Lung (tissue), 12 donors: Measurements from ENCODE around the gene PTF1A. TPM values are rescaled to one million over a fixed set of nuclear protein-coding genes. Genes with fewer than 3 reads are reported as not detected.

Experiments
- ATAC-seq: fragments of 200-7000 bp; cut with Tn5 transposase; one replicate; pipeline ENCODE4 v1.9.1; 2020; ENCODE audit warnings: moderate number of reproducible peaks; ENCODE audit not compliant: insufficient read depth, low FRiP score
- DNase-seq, 3 donors: peaks; one replicate each; pipeline ENCODE4 v3.0.0-alpha.2; 2013 to 2017
- H3K27ac ChIP-seq, 2 donors: one replicate each; pipeline ENCODE4 v1.5.1; 2013; ENCODE audit warnings: mild to moderate bottlenecking in 2 of 2, moderate library complexity in 2 of 2, control low read depth in 1 of 2, inconsistent platforms in 1 of 2, low read depth in 1 of 2, low read length in 1 of 2
- H3K27me3 ChIP-seq, 3 donors: one replicate each; pipeline ENCODE4 v1.5.1; 2013; ENCODE audit warnings: low read length in 2 of 3; ENCODE audit not compliant: control insufficient read depth in 3 of 3, insufficient read depth in 3 of 3
- H3K36me3 ChIP-seq, 4 donors: one replicate each; pipeline ENCODE4 v1.5.1; 2013; ENCODE audit warnings: low read length in 4 of 4, mild to moderate bottlenecking in 1 of 4, moderate library complexity in 1 of 4; ENCODE audit not compliant: control insufficient read depth in 4 of 4, insufficient read depth in 4 of 4
- H3K4me1 ChIP-seq, 5 donors: one replicate each; pipeline ENCODE4 v1.5.1; 2013; ENCODE audit warnings: low read length in 5 of 5, mild to moderate bottlenecking in 2 of 5, moderate library complexity in 1 of 5; ENCODE audit not compliant: control insufficient read depth in 5 of 5, insufficient read depth in 5 of 5
- H3K4me3 ChIP-seq: one replicate; pipeline ENCODE4 v1.5.1; 2013; ENCODE audit warnings: mild to moderate bottlenecking, control low read depth, moderate library complexity
- H3K9ac ChIP-seq, 2 donors: one replicate each; pipeline ENCODE4 v1.5.1; 2013; ENCODE audit warnings: low read length in 2 of 2, control low read depth in 1 of 2; ENCODE audit not compliant: insufficient read depth in 1 of 2
- H3K9me3 ChIP-seq, 4 donors: one replicate each; pipeline ENCODE4 v1.5.1; 2013; ENCODE audit warnings: low read length in 3 of 4, mild to moderate bottlenecking in 1 of 4, moderate library complexity in 1 of 4; ENCODE audit not compliant: control insufficient read depth in 4 of 4, insufficient read depth in 3 of 4
- WGBS, 2 donors: extraction: QIAGEN DNeasy Blood & Tissue Kit; methylation state at CpG; one replicate each; pipeline ENCODE4 v1.1.7; 2013; 5-methylcytosine and 5-hydroxymethylcytosine counted together
- polyA plus RNA-seq, 2 donors: library from polyadenylated mRNA; stranded (reverse); fragments of 200-250 nt; gene quantifications; one replicate each; pipeline ENCODE4 v1.2.1, GENCODE V29; 2013
- total RNA-seq, 2 donors: library from RNA; depleted of rRNA in 1 of 2; stranded (reverse); fragments of >200 nt in 1 of 2; gene quantifications; one replicate each; pipeline ENCODE4 v1.2.1, GENCODE V29; 2014 to 2021
- TF ChIP-seq, protein P1 (sequence below): IDR thresholded peaks from 2 replicates; pipeline ENCODE4 v1.5.1; 2012; ENCODE audit warnings: mild to moderate bottlenecking; ENCODE audit errors: control extremely low read depth, extremely low read depth
- donor health status: control.
- donor health status: control.
- donor health status: Bipolar disorder and iron deficiency.
- donor health status: healthy.
- donor health status: DM: yes; HTN: yes; CAD: no.

PTF1A gene
- total and polyA plus RNA-seq, 4 donors, result not detected

DNA sequence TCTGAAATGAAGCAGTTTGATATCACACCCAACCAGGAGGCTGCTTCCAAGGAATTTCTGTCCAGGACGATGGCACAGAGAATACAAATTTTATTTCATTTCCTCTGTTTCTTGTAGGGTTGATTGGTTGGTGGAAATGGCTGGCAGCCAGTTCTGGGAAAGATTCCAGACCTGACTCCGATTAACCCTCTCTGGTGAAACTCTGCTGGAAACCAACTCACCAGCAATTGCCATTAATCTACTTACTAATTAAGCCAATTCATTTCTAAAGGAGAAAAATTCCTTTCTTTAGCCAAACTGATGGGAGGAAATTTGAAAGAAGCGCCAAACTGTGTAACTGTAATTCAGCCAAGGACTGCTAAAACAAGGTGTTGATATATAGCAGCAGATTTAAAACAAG is 10.7 kb downstream of the PTF1A start:
- TF ChIP-seq, protein P1, sequence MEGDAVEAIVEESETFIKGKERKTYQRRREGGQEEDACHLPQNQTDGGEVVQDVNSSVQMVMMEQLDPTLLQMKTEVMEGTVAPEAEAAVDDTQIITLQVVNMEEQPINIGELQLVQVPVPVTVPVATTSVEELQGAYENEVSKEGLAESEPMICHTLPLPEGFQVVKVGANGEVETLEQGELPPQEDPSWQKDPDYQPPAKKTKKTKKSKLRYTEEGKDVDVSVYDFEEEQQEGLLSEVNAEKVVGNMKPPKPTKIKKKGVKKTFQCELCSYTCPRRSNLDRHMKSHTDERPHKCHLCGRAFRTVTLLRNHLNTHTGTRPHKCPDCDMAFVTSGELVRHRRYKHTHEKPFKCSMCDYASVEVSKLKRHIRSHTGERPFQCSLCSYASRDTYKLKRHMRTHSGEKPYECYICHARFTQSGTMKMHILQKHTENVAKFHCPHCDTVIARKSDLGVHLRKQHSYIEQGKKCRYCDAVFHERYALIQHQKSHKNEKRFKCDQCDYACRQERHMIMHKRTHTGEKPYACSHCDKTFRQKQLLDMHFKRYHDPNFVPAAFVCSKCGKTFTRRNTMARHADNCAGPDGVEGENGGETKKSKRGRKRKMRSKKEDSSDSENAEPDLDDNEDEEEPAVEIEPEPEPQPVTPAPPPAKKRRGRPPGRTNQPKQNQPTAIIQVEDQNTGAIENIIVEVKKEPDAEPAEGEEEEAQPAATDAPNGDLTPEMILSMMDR, result no peak
- H3K27me3 ChIP-seq, result peaks cover 23 to 90% (median 79%) of the 10 kb centered on the region in 3 donors
- H3K4me1 ChIP-seq, result peaks cover 0 to 3% (median 0%) of the 10 kb centered on the region in 5 donors
- peak in 2 of 3 donors; percentile 17 to 40 for DNase-seq
- no peak overlapping the region for H3K4me3 ChIP-seq
- no peak for ATAC-seq
- H3K36me3 ChIP-seq, result no peaks in the 10 kb centered on the region
- H3K27ac ChIP-seq, result no peak overlapping the region
- H3K9ac ChIP-seq, result no peak overlapping the region
- 6 to 7% methylated on average over 3 of the region's 3 CpGs for WGBS, 2 donors
- peaks cover 0 to 2% (median 0%) of the 10 kb centered on the region in 4 donors for H3K9me3 ChIP-seq

DNA sequence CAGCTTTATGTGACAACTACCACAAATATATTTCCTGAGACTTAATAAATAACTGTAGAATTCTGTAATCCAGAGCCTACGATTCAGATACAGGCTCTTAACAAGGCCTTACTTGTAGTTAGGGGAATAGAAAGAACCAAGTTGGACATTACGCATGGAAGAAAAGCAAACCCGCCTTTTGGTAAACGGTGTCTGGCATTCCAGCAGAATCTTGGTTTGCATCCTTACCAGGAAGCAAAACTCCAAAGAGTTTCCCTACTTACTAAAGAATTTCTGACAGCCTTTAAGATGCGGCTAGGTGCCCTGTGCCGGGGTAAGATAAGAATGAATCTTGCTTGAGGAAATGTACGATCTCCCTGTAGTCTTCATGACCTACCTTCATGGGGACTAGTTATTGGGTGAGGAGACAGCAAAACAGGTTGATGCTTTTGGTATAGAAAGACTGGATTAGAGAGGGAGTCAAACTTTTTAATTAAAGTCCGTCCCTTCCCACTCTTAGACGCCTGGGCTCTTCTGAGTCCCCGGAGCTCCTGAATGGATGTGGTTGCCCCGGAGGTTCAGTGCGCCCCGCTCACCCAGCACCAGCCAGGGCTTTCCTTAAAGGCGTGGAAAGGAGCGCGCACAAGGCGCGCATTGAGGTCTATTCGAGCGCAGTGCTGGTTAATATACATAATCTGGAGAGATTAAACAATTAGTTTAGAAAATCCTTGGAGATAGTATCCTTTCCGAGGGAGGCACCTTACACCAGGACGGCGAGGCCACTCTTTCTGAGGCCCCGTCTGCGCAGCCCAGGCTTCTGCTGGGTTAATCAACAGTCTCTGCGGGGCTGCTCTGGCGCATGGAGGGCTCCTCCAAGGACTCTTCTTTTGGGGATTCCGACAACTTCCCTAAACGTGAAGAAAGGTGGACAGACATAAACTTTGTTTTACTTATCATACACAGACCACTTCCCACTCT is 11.5 kb downstream of the PTF1A start:
- Histone ChIP-seq H3K9me3 (peaks cover 0 to 3% (median 0%) of the 10 kb centered on the region in 4 donors), H3K36me3 (no peaks in the 10 kb centered on the region), H3K27ac (no peak overlapping the region), H3K4me1 (peaks cover 0 to 3% (median 0%) of the 10 kb centered on the region in 5 donors), H3K27me3 (peaks cover 22 to 81% (median 75%) of the 10 kb centered on the region in 3 donors), H3K9ac (no peak overlapping the region), H3K4me3 (no peak overlapping the region)
- 11 to 27% methylated on average over 29 of the region's 29 CpGs for WGBS, 2 donors
- no peak for ATAC-seq
- no peak for DNase-seq
- TF ChIP-seq, protein P1, result no peak

DNA sequence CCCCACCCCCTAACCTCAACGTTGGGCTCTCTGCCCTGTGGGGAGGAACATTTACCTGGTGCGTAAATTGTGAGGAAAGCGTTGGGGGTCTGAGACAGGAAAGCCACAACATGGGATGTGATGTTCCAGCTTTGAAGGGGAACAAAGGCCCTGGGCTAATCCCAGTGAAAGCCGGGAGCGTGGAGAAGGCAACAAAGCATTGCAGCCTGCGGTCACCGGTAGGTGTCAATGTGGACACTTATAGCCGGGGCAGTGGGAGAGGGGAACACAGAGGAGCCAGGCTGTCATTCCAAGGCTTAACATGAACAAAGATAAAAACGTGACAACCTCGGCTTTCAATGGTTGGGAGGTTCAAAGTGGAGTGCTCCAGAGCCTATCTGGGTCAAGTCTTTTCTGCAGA is 12.7 kb downstream of the PTF1A start:
- WGBS, 2 donors, result 7% methylated on average over 10 of the region's 10 CpGs
- no peak for ATAC-seq

More for the DNA sequence above, 12.7 kb downstream of the PTF1A start:
- Histone ChIP-seq H3K4me1 (peaks cover 0 to 3% (median 0%) of the 10 kb centered on the region in 5 donors), H3K9ac (no peak overlapping the region), H3K27me3 (peaks cover 14 to 73% (median 70%) of the 10 kb centered on the region in 3 donors), H3K27ac (no peak overlapping the region), H3K4me3 (no peak overlapping the region), H3K9me3 (peaks cover 0 to 6% (median 0%) of the 10 kb centered on the region in 4 donors), H3K36me3 (no peaks in the 10 kb centered on the region)
- TF ChIP-seq, protein P1, result no peak
- DNase-seq, result no peak
